NCI-H460 (cell line): ENCODE results near the gene CAPN5. TPM values are rescaled to one million over a fixed set of nuclear protein-coding genes. Genes with fewer than 3 reads are reported as not detected.

Source experiments
- DNase-seq: peaks from one replicate; pipeline ENCODE4 v3.0.0-alpha.2; 2016; ENCODE audit warnings: low read depth; ENCODE audit errors: extremely low read depth
- total RNA-seq: library from RNA; depleted of rRNA; stranded (reverse); fragments of >200 nt; shearing (Covaris generic); gene quantifications from 2 replicates; pipeline ENCODE4 v1.2.3, GENCODE V29; 2014

Gene CAPN5
- total RNA-seq, 1 experiment from 2014 or later, result 0.99 TPM

- no peak for DNase-seq
These were observed 77.6 kb downstream of the CAPN5 start for GRCh38 chr11:77144196-77144856.

DNA sequence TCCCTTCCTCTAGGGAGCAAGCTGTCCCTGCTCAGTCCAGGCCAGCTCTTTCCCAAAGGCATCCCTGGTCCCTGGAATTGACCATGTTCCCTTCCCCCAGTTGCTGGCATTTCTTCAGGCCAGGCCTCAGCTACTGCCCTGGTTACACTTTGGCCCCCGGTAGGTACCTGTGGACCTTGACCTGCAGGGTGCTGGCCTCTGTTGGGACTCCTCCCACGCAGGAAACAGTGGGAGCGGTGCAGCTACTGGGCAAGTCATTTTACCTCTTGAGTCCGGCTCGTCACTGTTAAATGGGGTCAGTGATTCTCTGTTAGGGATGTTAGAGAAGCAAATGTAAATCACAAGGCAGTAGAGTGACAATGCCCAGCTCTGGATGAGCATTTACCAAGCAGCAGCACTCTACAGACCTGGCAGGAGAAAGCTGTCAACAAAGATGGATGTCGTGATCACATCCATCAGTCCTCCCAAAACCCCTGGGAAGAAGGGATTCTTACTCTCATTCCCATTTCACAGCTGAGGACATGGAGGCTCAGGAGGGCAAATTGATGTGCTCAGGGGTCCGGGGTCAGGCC, 78.2 kb downstream of the CAPN5 start:
- no peak for DNase-seq

- no peak for DNase-seq
These were observed 79.7 kb downstream of the CAPN5 start for GRCh38 chr11:77146261-77147035.

- DNase-seq, result no peak
These were observed 80.2 kb downstream of the CAPN5 start for GRCh38 chr11:77147036-77147315.

- no peak for DNase-seq
These were observed 81.0 kb downstream of the CAPN5 start for GRCh38 chr11:77147668-77148321.

- DNase-seq, result no peak
These were observed 82.4 kb downstream of the CAPN5 start for GRCh38 chr11:77148963-77149715.

GRCh38 chr11:77149716-77150392, 83.1 kb downstream of the CAPN5 start:
- DNase-seq, result no peak

- no peak for DNase-seq
These were observed 84.1 kb downstream of the CAPN5 start for GRCh38 chr11:77150836-77151235.

DNA sequence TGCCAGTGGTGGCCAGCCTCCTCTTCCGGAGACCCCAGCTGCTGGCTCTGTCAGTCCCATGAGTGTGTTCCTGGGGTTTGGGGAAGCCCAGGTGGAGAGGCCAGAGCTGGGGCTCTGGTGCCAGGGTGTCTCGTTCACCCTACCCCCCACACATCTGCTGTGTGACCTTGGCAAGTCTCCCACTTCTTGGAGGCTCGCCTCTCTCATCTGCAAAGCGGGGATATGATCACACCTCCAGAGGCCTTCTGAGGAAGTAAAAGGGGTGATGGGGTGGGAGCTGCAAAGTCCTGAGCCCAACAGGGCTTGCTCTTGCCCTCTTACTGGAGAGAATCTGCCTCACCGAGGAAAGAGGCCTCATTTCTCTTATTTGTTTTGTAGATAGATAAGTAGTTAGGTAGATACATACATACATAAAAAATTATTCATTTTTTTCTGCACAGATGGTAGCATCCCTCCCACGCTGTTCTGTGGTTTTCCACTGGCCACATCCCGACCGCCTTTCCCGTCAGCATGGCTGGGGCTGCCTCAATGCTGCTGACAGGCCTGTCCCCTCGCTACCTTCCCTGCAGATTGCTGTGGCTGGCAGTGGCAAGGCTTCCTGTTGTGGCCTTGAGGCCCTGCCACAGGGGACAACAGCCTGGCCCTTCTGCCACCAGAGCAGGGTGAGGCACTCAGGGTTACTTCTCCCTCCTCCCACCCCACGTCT, 85.2 kb downstream of the CAPN5 start:
- no peak for DNase-seq

DNA sequence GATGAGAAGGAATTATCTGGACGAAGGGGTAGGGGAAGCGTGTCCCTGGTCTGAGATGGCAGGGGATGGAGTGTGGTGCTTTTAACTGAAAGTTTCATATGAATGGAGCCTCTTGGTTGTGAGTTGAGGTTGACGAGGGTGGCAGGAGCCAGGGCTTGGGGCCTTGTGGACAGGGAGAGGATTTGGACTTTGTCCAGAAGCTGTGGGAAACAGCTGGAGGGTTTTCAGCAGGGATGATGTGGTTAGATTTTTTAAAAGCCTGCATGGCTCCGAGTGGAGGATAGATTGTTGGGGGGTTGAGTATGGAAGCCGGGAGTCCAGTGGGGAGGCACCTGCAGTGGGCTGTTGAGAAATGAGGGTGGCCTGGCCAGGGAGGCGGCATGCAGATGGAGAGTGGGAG, 86.1 kb downstream of the CAPN5 start:
- DNase-seq, result no peak

DNA sequence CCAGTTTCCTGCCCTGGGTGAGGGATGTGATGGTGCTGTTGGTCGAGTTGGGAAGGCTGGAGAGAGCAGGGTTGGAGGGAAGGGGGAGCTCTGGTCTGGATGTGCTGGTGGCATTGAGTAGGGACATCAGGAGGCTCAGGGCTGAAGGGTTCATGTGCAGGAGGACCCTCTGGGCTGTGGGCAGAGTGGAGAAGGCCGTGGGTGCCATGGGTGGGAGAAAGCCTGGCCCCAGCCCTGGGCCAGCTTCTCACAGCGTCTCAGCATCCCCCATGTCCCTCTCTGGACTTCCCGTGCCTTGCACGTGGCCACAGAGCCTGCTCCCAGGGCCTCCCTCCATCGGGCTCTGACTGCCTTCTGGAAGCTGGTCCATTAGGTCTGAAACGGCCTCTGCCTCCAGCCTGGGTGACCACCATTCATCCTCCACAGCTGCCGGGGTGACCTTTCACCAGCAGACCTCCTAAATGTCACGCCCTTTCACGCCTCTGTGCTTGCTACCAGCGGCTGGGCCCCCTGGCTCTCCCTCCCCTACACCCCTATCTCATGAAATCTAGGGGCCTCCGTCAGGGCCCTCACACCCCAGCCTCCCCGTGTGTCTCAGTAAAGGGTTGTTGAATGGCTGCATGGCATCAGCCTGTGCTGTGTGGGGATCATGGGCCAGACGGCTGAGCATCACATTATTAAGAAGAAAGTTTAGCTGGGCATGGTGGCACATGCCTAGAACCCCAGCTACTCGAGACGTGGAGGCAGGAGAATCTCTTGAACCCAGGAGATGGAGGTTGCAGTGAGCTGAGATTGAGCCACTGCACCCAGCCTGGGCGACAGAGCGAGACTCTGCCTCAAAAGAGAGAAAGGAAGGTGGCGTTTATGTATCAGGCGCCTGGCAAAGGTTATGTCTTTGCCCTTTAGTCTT, 86.8 kb downstream of the CAPN5 start:
- no peak for DNase-seq

DNA sequence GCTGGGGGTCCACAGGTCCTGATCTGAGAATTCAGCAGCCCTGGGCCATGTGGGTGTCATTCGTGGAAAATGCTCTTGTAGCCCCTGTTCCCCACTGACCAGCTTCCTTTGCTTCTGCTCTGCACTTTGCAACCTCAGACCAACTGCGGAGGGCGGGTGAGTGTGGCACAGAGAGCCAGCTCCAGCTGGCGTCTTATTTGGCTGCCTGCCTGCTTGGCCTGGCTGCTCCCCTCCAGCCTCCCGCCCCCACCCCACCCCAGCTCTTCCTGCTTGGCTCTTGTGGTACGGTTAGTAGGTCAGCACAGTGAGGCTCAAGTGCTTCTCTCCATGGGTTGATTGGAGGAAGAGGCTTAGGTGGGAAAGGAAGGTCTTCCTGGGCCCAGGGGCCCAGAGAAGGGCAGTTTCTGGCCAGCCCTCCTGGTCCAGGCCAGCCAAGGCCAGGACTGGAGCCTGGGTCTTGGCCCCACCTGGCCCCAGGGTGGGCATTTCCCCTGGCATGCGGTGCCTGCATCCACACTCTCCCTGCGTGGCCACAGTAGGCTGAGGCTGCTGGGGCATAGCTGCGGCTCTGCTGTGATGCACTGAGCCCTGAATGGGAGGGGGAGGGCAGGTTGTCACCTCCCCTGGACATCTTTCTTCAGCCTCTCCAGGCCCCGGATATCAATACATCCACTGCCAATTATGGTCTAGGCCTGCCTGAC, 87.8 kb downstream of the CAPN5 start:
- no peak for DNase-seq

- DNase-seq, result no peak
These were observed 88.3 kb downstream of the CAPN5 start for GRCh38 chr11:77155082-77155475.

DNA sequence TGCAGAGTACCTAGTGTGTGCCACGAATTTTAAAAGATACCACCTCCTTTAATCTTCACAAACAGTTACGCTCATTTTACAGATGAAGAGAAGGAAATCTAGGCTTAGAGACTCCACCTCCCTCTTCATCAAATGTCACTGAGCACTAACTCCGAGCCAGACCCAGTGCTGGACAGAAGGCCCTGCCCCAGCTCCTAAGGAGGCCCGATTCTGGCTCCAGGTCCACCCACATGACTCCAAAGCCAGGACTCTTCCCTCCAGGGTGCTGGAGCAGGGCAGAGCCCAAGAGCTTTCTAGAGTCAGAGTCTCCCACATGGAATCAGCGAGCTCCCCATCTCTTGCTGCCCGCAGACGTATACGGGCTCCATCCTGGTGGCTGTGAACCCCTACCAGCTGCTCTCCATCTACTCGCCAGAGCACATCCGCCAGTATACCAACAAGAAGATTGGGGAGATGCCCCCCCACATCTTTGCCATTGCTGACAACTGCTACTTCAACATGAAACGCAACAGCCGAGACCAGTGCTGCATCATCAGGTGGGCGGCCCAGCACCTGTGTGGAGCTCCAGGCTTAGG, 88.9 kb downstream of the CAPN5 start:
- no peak for DNase-seq

GRCh38 chr11:77156396-77157195, 89.8 kb downstream of the CAPN5 start:
- no peak for DNase-seq

DNA sequence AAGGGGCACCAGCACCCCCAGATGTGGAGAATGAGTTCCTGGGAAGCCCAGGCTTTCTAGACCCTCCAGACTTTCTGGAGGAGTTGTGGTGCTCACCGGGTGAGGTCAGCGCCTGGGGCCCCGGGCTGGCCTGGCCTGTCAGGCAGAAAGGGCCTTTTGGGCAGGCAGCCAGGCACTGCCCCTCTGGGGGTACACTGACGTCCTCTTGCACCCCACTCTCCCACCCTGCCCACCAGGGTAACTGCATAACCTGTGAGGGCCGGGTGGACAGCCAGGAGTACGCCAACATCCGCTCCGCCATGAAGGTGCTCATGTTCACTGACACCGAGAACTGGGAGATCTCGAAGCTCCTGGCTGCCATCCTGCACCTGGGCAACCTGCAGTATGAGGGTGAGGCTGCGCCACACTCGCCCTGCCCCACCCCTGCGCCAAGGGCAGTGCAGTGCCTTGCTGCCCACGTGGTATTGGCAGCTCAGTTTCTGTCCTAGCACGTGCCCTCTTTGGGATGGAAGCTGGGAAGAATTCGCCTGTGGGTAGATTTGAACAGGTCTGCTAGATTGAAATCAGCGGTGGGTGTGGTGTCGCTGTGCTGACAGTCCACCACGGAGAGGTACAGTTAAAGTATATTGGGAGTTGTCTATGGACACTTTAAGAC, 91.4 kb downstream of the CAPN5 start:
- no peak for DNase-seq
